HEK293 (cell line): ENCODE measurements around the gene CRELD1.

Source experiments
- CTCF ChIP-seq: fragments of 450-650 bp; formaldehyde crosslinking; IDR thresholded peaks from 2 replicates; pipeline ENCODE4 v1.5.1; 2016; ENCODE audit warnings: missing biosample characterization, missing genetic modification characterization
- MEIS1 ChIP-seq: sonication (generic); formaldehyde crosslinking; IDR thresholded peaks from 2 replicates; pipeline ENCODE4 v1.8.1; 2022; ENCODE audit warnings: missing genetic modification reagents, mild to moderate bottlenecking, borderline replicate concordance
- ZNF121 ChIP-seq: fragments of 450-650 bp; formaldehyde crosslinking; IDR thresholded peaks from 2 replicates; pipeline ENCODE4 v1.5.1; 2016; ENCODE audit warnings: missing biosample characterization, missing genetic modification characterization
- ZNF623 ChIP-seq: fragments of 450-650 bp; formaldehyde crosslinking; IDR thresholded peaks from 2 replicates; pipeline ENCODE4 v1.5.1; 2016; ENCODE audit warnings: missing biosample characterization, missing genetic modification characterization

- TF ChIP-seq CTCF (no peak), ZNF121 (tag by site-specific recombination) (no peak), ZNF623 (tag by site-specific recombination) (no peak), MEIS1 (CRISPR knock-in tag) (no peak)
These were observed 39.9 kb upstream of the CRELD1 start for GRCh38 chr3:9893739-9894138.
